ENCODE data around the gene CLCNKA. TPM values are rescaled to one million over a fixed set of nuclear protein-coding genes. Genes with fewer than 3 reads are reported as not detected.
A peak's percentile ranks its signal among the peaks of the same experiment; 100 is the strongest.

The CLCNKA gene
- total RNA-seq, 1 donor from 2014 or later, result 2.2 TPM

GRCh38 chr1:16006552-16007485 lies 15.0 kb upstream of the CLCNKA start:
- H3K27ac Mint-ChIP-seq, result no peak overlapping the region
- DNase-seq (ENCODE audit: low spot score, unreplicated experiment), result no peak

GRCh38 chr1:16007671-16008341 lies 14.0 kb upstream of the CLCNKA start:
- TF ChIP-seq CTCF (IDR thresholded peaks at IDR 0.05; ENCODE audit: unreplicated experiment), result no peak
- no peaks in the 10 kb centered on the region for H3K27me3 Mint-ChIP-seq
- no peak overlapping the region for H3K4me3 Mint-ChIP-seq (ENCODE audit: low read depth)
- H3K4me1 Mint-ChIP-seq (ENCODE audit: low read depth), result peaks cover 12% of the 10 kb centered on the region
- no peaks in the 10 kb centered on the region for H3K36me3 Mint-ChIP-seq (ENCODE audit: insufficient read depth)
- no peak overlapping the region for H3K27ac Mint-ChIP-seq
- H3K9me3 Mint-ChIP-seq (ENCODE audit: low read depth), result no peaks in the 10 kb centered on the region
- DNase-seq (ENCODE audit: low spot score, unreplicated experiment), result no peak

More at GRCh38 chr1:16006552-16007485, 15.0 kb upstream of the CLCNKA start:
- Mint-ChIP-seq H3K4me1 (ENCODE audit: low read depth) (peaks cover 12% of the 10 kb centered on the region), H3K36me3 (ENCODE audit: insufficient read depth) (no peaks in the 10 kb centered on the region), H3K27me3 (no peaks in the 10 kb centered on the region), H3K4me3 (ENCODE audit: low read depth) (no peak overlapping the region), H3K9me3 (ENCODE audit: low read depth) (no peaks in the 10 kb centered on the region)
- TF ChIP-seq CTCF (IDR thresholded peaks at IDR 0.05; ENCODE audit: unreplicated experiment), result no peak

GRCh38 chr1:16009030-16009460 lies 12.8 kb upstream of the CLCNKA start:
- peak; percentile 86 for DNase-seq (ENCODE audit: low spot score, unreplicated experiment)
- Mint-ChIP-seq H3K27ac (no peak overlapping the region), H3K4me3 (ENCODE audit: low read depth) (no peak overlapping the region), H3K36me3 (ENCODE audit: insufficient read depth) (no peaks in the 10 kb centered on the region), H3K9me3 (ENCODE audit: low read depth) (no peaks in the 10 kb centered on the region), H3K4me1 (ENCODE audit: low read depth) (peaks cover 10% of the 10 kb centered on the region), H3K27me3 (no peaks in the 10 kb centered on the region)
- TF ChIP-seq CTCF (IDR thresholded peaks at IDR 0.05; ENCODE audit: unreplicated experiment), result peak; percentile 97

GRCh38 chr1:16009678-16010077 lies 12.2 kb upstream of the CLCNKA start:
- Mint-ChIP-seq H3K27ac (no peak overlapping the region), H3K4me1 (ENCODE audit: low read depth) (peaks cover 11% of the 10 kb centered on the region), H3K27me3 (no peaks in the 10 kb centered on the region), H3K4me3 (ENCODE audit: low read depth) (no peak overlapping the region), H3K9me3 (ENCODE audit: low read depth) (no peaks in the 10 kb centered on the region), H3K36me3 (ENCODE audit: insufficient read depth) (no peaks in the 10 kb centered on the region)
- no peak for DNase-seq (ENCODE audit: low spot score, unreplicated experiment)
- no peak for TF ChIP-seq CTCF (IDR thresholded peaks at IDR 0.05; ENCODE audit: unreplicated experiment)

GRCh38 chr1:16010837-16011236 lies 11.0 kb upstream of the CLCNKA start:
- TF ChIP-seq CTCF (IDR thresholded peaks at IDR 0.05; ENCODE audit: unreplicated experiment), result no peak
- Mint-ChIP-seq H3K27me3 (no peaks in the 10 kb centered on the region), H3K9me3 (ENCODE audit: low read depth) (no peaks in the 10 kb centered on the region), H3K36me3 (ENCODE audit: insufficient read depth) (no peaks in the 10 kb centered on the region), H3K4me3 (ENCODE audit: low read depth) (no peak overlapping the region), H3K27ac (no peak overlapping the region), H3K4me1 (ENCODE audit: low read depth) (peaks cover 11% of the 10 kb centered on the region)
- DNase-seq (ENCODE audit: low spot score, unreplicated experiment), result no peak

All from progenitor cell of endocrine pancreas (in vitro differentiated cells).